ENCODE measurements around the gene CDC123. TPM values are rescaled to one million over a fixed set of nuclear protein-coding genes. Genes with fewer than 3 reads are reported as not detected.

The CDC123 gene
- total RNA-seq, 1 experiment from 2014 or later: 74.2 TPM

DNA sequence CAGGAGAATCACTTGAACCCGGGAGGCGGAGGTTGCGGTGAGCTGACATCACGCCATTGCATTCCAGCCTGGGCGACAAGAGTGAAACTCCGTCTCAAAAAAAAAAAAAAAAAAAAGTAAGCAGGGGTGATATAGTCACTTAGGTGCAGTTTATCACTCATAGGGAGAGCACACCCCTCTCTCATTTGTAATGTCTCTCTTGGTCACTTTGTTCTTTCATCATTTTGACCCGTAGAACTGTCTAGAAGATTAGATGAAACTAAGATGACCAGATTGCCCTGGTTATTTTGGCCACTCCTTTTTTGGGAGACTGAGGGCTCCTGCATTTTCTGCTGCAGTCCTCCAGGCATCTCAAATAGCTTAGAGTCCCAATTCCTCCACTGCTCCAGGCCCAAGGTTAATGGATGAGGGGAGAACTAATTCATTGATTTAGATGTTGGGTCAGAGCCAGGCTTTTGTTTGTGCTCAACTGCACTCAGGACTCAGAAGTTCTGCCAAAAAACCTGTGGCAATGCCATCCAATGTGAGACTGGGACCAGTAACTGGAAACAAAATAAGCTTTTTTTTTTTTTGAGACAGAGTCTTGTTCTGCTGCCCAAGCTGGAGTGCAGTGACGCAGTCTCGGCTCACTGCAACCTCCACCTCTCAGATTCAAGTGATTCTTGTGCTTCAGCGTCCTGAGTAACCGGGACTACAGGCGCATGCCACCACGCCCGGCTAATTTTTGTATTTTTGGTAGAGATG lies 103.4 kb downstream of the CDC123 start:
- DNase-seq (no peak), ATAC-seq (no peak)
- POLR2A ChIA-PET (ENCODE audit: unreplicated experiment): no interaction called here
- no peak for TF ChIP-seq EZH2 (IDR thresholded peaks at IDR 0.05; ENCODE audit: low read length, unreplicated experiment)
- TF ChIP-seq EZH2phosphoT487 (IDR thresholded peaks at IDR 0.05; ENCODE audit: borderline replicate concordance, low read length): no peak
- no peak for TF ChIP-seq CTCF (conservative IDR thresholded peaks at IDR 0.05; ENCODE audit: low read depth, low read length)
- Histone ChIP-seq H3K9ac (ENCODE audit: low read length) (no peak overlapping the region), H3K27me3 (ENCODE audit: low read length) (no peaks in the 10 kb centered on the region), H3K27ac (ENCODE audit: low read length) (no peak overlapping the region), H3K9me2 (replicated peaks; ENCODE audit: low read length) (no peaks in the 10 kb centered on the region), H3K4me3 (ENCODE audit: low read length) (no peak overlapping the region), H2AFZ (ENCODE audit: low read length) (no peak overlapping the region), H3K36me3 (ENCODE audit: low read depth, low read length) (no peaks in the 10 kb centered on the region), H3F3A (ENCODE audit: low read length, unreplicated experiment) (no peaks in the 10 kb centered on the region), H3K4me1 (ENCODE audit: insufficient read depth, low read length) (no peaks in the 10 kb centered on the region), H3K79me2 (ENCODE audit: low read length) (no peaks in the 10 kb centered on the region), H3K9me3 (ENCODE audit: low read length) (no peaks in the 10 kb centered on the region), H3K4me2 (ENCODE audit: low read length) (no peak overlapping the region), H4K20me1 (ENCODE audit: low read length) (no peaks in the 10 kb centered on the region)
- CTCF ChIA-PET: interaction anchor here (0.6 kb wide), 1 partner anchor 36 kb away, joined by 5 read pairs; no protein-coding TSS in a partner anchor
- BruUV-seq (replicated peaks): no TSS peak
- intact Hi-C loops (cut with micrococcal nuclease): no loop called here

Other genes starting within 250 kb of the CDC123 start
- gene UPF2, start 153.4 kb upstream of the CDC123 start, total RNA-seq (2014; rRNA removed): 10.4 and 12.0 TPM in 2 replicates
- 8.1 and 18.7 TPM in 2 replicates for gene DHTKD1, start 127.2 kb upstream of the CDC123 start, total RNA-seq (2014; rRNA removed)
- 2.2 and 5.5 TPM in 2 replicates for gene SEC61A2, start 66.5 kb upstream of the CDC123 start, total RNA-seq (2014; rRNA removed)
- gene NUDT5, start 297 bp upstream of the CDC123 start, total RNA-seq (2014; rRNA removed): 39.3 and 57.0 TPM in 2 replicates
- 1.3 and 2.1 TPM in 2 replicates for gene CAMK1D, start 153.4 kb downstream of the CDC123 start, total RNA-seq (2014; rRNA removed)